ENCODE measurements around the gene CNTN3.

DNA sequence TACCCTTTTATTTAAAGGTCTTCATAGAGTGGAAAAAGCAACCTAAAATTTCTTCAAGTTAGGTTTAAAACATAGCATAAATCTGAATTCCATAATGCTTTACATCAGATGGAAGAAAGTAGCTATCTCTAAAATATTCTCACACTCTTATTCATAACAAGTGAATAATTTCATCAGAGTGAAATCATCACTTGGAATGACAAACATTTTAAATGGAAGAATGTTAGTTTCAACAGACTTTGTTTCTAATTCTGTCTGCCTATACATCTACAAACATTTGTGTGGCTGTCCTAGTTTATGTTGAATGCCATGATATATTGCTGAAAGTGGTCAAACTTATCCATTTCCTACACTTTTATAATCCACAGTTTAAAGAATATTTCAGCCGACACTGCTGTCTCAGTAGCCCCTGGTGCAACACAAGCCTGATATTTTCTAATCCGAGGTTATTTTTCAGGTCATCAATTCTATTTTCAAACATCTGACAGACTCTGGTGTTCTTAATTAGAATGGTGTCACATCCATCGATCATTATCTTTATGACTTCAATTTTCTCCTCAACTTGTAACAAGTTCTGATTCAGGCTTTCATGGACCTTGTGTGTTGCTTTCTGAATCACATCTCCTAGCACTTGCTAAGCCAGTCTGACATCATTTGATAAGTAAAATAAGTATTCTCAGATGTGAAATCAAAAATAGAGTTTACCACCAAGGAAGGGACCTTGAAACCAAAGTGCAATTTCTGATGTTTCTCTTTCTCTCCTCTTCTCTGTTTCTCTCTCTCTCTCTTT, 17.1 kb upstream of the CNTN3 start:
- TF ChIP-seq POLR2A (IDR thresholded peaks at IDR 0.05) (no peak), POLR2AphosphoS5 (IDR thresholded peaks at IDR 0.05) (no peak)
